ENCODE data around the gene KLHL11.
A peak's percentile ranks its signal among the peaks of the same experiment; 100 is the strongest.
"Not testable (repeated sequence)": the region's sequence is repeated elsewhere in the genome, so short reads cannot be mapped to it uniquely, and the experiment has no call there.

The KLHL11 gene

GRCh38 chr17:41848788-41849187 is 16.4 kb downstream of the KLHL11 start:
- H3K9me3 Mint-ChIP-seq = no peaks in the 10 kb centered on the region
- H3K36me3 Mint-ChIP-seq (ENCODE audit: insufficient read depth) = peaks cover 27% of the 10 kb centered on the region
- H3K27ac Mint-ChIP-seq (ENCODE audit: low read depth) = no peak overlapping the region

DNA sequence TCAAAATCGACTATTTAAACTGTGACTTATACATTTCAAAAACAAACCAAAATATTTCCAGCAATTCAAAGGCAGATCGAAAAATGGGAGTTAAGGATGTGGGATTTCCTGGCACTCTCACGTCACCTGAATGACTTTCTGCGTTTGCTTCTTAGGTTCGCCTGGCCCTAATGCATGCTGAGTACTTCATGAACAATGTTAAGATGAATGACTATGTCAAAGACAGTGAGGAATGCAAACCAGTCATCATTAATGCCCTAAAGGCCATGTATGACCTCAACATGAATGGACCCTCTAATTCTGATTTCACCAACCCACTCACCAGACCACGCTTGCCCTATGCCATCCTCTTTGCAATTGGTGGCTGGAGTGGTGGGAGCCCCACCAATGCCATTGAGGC is 20.3 kb downstream of the KLHL11 start:
- H3K4me1 Mint-ChIP-seq = peaks cover 9% of the 10 kb centered on the region
- H3K36me3 Mint-ChIP-seq (ENCODE audit: insufficient read depth) = peaks cover 8% of the 10 kb centered on the region
- DNase-seq (ENCODE audit: low spot score in 2 of 2) (no peak), ATAC-seq (replicated peaks; ENCODE audit: extremely low read depth, poor library complexity, severe bottlenecking) (no peak)
- H3K27me3 Mint-ChIP-seq = no peaks in the 10 kb centered on the region
- H3K27ac Mint-ChIP-seq (ENCODE audit: low read depth) = no peak overlapping the region
- no peak overlapping the region for H3K4me3 Mint-ChIP-seq
- no peaks in the 10 kb centered on the region for H3K9me3 Mint-ChIP-seq

More at GRCh38 chr17:41848788-41849187, 16.4 kb downstream of the KLHL11 start:
- ATAC-seq (replicated peaks; ENCODE audit: extremely low read depth, poor library complexity, severe bottlenecking) (no peak), DNase-seq (ENCODE audit: low spot score in 2 of 2) (no peak)
- Mint-ChIP-seq H3K4me3 (no peak overlapping the region), H3K4me1 (peaks cover 15% of the 10 kb centered on the region), H3K27me3 (no peaks in the 10 kb centered on the region)

- not testable (repeated sequence) for H3K9me3 Mint-ChIP-seq; H3K27ac Mint-ChIP-seq (ENCODE audit: low read depth); H3K27me3 Mint-ChIP-seq; H3K4me3 Mint-ChIP-seq; H3K4me1 Mint-ChIP-seq; H3K36me3 Mint-ChIP-seq (ENCODE audit: insufficient read depth); ATAC-seq (replicated peaks; ENCODE audit: extremely low read depth, poor library complexity, severe bottlenecking); DNase-seq (ENCODE audit: low spot score in 2 of 2)
Observed at GRCh38 chr17:41840781-41841180, 24.4 kb downstream of the KLHL11 start.

DNA sequence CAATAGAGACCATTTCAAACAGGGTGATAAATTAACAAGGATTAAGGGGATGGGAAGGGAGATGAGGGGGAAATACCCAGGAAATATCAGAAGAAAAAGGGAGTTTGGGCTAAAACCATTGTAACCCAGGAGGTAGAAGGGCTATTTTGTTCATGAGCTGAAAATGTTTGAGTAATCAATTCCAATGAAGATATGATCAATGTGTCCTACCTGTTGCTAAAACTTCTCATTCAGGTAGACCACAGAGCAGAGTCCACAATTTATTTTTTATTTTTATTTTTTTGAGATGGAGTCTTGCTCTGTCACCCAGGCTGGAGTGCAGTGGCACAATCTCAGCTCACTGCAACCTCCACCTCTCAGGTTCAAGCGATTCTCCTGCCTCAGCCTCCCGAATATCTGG is 25.8 kb downstream of the KLHL11 start:
- not testable (repeated sequence) for H3K36me3 Mint-ChIP-seq (ENCODE audit: insufficient read depth); H3K4me3 Mint-ChIP-seq; ATAC-seq (replicated peaks; ENCODE audit: extremely low read depth, poor library complexity, severe bottlenecking); H3K4me1 Mint-ChIP-seq; DNase-seq (ENCODE audit: low spot score in 2 of 2); H3K9me3 Mint-ChIP-seq; H3K27ac Mint-ChIP-seq (ENCODE audit: low read depth); H3K27me3 Mint-ChIP-seq

DNA sequence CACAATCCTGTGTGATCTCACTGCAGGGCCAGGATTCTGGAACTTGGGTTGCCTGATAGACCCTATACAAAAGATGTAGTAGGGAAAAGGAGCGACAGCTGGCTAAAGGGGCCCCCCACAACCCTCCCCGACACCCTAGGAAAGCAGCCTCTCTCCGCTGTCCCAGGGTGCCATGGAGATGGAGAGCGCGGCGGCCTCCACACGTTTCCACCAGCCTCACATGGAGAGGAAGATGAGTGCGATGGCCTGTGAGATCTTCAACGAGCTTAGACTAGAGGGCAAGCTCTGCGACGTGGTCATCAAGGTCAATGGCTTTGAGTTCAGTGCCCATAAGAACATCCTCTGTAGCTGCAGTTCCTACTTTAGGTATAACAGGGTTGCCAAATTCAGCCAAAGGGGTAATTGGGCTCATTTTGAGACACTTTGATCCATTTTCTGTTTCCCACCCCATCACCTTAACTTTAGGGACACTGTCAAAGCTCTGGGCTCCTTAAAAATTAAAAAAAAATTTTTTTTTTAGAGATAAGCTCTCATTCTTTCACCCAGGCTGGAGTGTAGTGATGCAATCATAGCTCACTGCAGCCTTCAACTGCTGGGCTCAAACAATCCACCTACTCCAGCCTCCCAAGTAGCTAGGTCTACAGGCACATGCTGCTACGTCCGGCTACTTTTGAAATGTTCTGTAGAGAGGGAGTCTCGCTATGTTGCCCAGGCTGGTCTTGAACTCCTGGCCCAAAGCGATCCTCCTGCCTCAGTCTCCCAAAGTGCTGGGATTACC is 27.3 kb downstream of the KLHL11 start, which contains the start of gene KLHL10:
TSS of gene KLHL10 (plus strand) at position 65 of the 778 bp plus-strand sequence. CDS start at position 173, 108 bp downstream.
- Mint-ChIP-seq H3K4me1 (peaks cover 10% of the 10 kb centered on the region), H3K27ac (ENCODE audit: low read depth) (no peak within 1 kb of the TSS), H3K36me3 (ENCODE audit: insufficient read depth) (no peaks in the 10 kb centered on the region), H3K9me3 (no peaks in the 10 kb centered on the region), H3K27me3 (no peaks in the 10 kb centered on the region), H3K4me3 (peak within 1 kb of the TSS; percentile 81)
- DNase-seq (ENCODE audit: low spot score in 2 of 2) (no peak), ATAC-seq (replicated peaks; ENCODE audit: extremely low read depth, poor library complexity, severe bottlenecking) (no peak)

DNA sequence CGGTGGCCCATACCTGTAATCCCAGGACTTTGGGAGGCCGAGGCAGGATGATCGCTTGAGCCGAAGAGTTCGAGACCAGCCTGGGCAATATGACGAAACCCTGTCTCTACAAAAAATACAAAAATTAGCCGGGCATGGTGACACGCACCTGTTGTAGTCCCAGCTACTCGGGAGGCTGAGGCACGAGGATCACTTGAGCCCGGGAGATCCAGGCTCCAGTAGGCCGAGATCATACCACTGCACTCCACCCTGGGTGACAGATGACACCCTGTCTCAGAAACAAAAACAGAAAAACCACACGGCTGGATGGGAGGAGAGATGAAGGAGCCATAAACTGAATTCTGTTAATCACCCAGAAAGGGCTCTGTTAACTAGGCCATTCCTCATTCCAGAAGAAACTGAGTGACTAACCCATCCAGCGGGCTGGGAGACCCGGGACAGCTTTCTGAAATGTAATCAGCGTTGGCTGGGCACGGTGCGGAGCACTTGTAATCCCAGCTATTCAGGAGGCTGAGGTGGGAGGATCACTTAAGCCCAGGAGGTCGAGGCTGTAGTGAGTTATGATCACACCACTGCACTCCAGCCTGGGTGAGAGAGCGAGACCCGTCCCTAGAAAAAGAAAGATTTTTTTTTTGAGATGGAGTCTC is 28.6 kb downstream of the KLHL11 start:
- ATAC-seq (replicated peaks; ENCODE audit: extremely low read depth, poor library complexity, severe bottlenecking) (no peak), DNase-seq (ENCODE audit: low spot score in 2 of 2) (no peak)
- Mint-ChIP-seq H3K4me1 (peaks cover 10% of the 10 kb centered on the region), H3K36me3 (ENCODE audit: insufficient read depth) (peaks cover 3% of the 10 kb centered on the region), H3K27ac (ENCODE audit: low read depth) (no peak overlapping the region), H3K4me3 (peak overlapping the region; percentile 81), H3K9me3 (no peaks in the 10 kb centered on the region), H3K27me3 (no peaks in the 10 kb centered on the region)

- H3K27ac Mint-ChIP-seq (ENCODE audit: low read depth) = peak within 1 kb of the TSS; percentile 30
- peak within 1 kb of the TSS; percentile 81 for H3K4me3 Mint-ChIP-seq
- H3K36me3 Mint-ChIP-seq (ENCODE audit: insufficient read depth) = peaks cover 5% of the 10 kb centered on the region
- H3K27me3 Mint-ChIP-seq = no peaks in the 10 kb centered on the region
- ATAC-seq (replicated peaks; ENCODE audit: extremely low read depth, poor library complexity, severe bottlenecking) = peak; percentile 70
- peak in 1 of 2 donors; percentile 22 for DNase-seq (ENCODE audit: low spot score in 2 of 2)
- peaks cover 10% of the 10 kb centered on the region for H3K4me1 Mint-ChIP-seq
- no peaks in the 10 kb centered on the region for H3K9me3 Mint-ChIP-seq
Observed at GRCh38 chr17:41835800-41836549, 29.2 kb downstream of the KLHL11 start, which contains the start of gene NT5C3B. Gene NT5C3B (minus strand): TSS chr17:41836232. CDS start chr17:41836193, 39 bp downstream.

DNA sequence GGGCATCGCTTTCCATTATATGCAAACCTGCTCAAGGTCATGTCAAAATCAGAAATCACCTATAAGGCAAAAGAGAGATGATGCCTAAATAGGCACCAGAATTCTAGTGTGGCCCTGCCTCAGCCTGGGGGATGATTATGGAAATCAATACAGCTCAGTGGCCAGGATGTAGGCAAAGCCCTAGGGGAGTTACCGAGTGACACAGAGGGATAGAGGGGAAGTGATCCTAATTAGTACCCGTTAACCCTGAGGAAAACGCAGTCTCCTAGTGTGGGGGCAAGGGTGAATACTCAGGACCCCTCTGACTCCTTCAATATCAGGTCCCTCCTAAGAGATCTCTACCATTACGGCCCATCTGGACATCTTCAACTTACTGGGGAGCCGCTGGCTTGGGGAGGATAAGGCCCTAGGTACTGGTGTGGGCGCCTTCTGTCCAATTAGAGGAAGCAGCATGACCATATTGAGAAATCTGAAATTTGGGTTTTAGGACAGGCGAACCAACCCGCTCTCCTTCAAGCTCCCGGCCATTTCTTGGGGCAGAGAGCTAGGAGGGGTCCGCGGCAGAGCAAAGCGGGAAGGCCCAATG is 29.9 kb downstream of the KLHL11 start:
- DNase-seq (ENCODE audit: low spot score in 2 of 2) (no peak), ATAC-seq (replicated peaks; ENCODE audit: extremely low read depth, poor library complexity, severe bottlenecking) (no peak)
- Mint-ChIP-seq H3K27me3 (no peaks in the 10 kb centered on the region), H3K4me1 (peaks cover 10% of the 10 kb centered on the region), H3K9me3 (no peaks in the 10 kb centered on the region), H3K36me3 (ENCODE audit: insufficient read depth) (peaks cover 9% of the 10 kb centered on the region), H3K27ac (ENCODE audit: low read depth) (peak overlapping the region; percentile 30), H3K4me3 (peak overlapping the region; percentile 81)

GRCh38 chr17:41829961-41830360 is 35.3 kb downstream of the KLHL11 start:
- not testable (repeated sequence) for H3K27me3 Mint-ChIP-seq; H3K27ac Mint-ChIP-seq (ENCODE audit: low read depth); H3K4me1 Mint-ChIP-seq; H3K4me3 Mint-ChIP-seq; ATAC-seq (replicated peaks; ENCODE audit: extremely low read depth, poor library complexity, severe bottlenecking); DNase-seq (ENCODE audit: low spot score in 2 of 2); H3K9me3 Mint-ChIP-seq
- peaks cover 20% of the 10 kb centered on the region for H3K36me3 Mint-ChIP-seq (ENCODE audit: insufficient read depth)

DNA sequence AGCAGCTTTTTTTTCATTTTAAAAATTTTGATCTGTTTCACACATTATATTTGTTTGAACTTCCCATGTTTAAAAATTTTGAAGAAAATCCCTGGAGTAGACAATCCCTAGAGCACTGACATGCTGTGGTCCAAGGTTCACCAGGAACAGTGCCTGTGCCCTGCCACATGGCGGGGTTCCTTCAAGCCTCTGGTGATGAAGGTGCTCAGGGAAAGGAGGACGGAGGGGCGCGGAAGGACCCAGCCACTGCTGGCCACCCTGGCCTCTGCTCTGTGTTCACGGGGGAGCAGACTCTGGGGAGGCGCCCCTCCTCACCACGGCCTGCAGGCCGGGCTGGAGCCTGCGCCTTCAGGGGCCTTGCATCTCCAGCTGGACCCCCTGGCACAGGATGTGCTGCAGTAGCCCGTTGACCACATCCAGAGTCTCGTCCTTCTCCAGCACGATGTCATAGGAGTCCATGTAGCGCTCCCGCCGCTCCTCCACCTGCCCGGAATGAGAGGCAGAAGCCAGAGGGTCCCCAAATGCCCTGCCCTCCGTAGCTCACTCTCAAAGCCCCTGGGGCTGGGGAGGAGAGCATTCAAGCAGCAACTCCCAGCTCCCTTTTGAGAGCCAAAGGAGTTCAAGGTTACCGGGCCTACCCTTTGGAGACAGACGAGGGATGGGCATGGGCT is 39.9 kb downstream of the KLHL11 start:
- DNase-seq (ENCODE audit: low spot score in 2 of 2) (no peak), ATAC-seq (replicated peaks; ENCODE audit: extremely low read depth, poor library complexity, severe bottlenecking) (no peak)
- Mint-ChIP-seq H3K9me3 (no peaks in the 10 kb centered on the region), H3K27me3 (no peaks in the 10 kb centered on the region), H3K36me3 (ENCODE audit: insufficient read depth) (peaks cover 11% of the 10 kb centered on the region), H3K4me3 (no peak overlapping the region), H3K27ac (ENCODE audit: low read depth) (no peak overlapping the region), H3K4me1 (no peaks in the 10 kb centered on the region)

DNA sequence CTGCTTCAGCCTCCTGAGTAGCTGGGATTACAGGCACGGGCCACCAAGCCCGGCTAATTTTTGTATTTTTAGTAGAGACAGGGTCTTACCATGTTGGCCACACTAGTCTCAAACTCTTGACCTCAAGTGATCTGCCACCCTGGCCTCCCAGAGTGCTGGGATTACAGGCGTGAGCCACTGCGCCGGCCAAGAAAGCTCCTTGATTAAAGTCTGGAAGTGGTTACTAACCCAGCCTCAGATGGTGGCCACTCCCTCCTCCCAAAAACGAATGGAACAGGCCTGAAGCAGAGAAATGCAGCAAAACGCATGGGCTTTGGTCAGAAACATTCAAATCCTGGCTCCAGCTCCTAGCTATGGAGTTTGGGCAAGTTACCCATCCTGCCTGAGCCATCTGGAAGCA is 41.1 kb downstream of the KLHL11 start:
- Mint-ChIP-seq H3K4me3 (no peak overlapping the region), H3K27me3 (peaks cover 9% of the 10 kb centered on the region), H3K36me3 (ENCODE audit: insufficient read depth) (peaks cover 11% of the 10 kb centered on the region), H3K27ac (ENCODE audit: low read depth) (no peak overlapping the region), H3K9me3 (no peaks in the 10 kb centered on the region), H3K4me1 (no peaks in the 10 kb centered on the region)
- ATAC-seq (replicated peaks; ENCODE audit: extremely low read depth, poor library complexity, severe bottlenecking) (no peak), DNase-seq (ENCODE audit: low spot score in 2 of 2) (no peak)

DNA sequence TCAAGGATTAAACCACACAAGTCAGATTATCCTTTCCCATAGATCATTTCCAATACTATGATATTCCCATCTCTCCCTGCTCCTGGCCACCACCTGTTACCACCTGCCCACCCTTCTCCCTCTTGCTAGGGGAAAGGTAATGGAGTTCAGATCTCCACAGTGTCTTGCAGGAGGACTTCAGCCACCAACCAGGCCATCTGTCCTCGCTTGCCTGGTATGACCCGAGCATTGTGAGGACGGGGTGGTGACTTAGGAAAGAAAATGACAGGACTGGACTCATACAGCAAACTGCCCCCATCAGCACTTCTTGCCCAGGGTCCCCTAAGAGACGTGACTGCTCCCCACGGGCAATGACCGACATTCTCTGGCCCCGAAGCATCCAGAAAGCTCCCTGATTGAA is 41.6 kb downstream of the KLHL11 start:
- ATAC-seq (replicated peaks; ENCODE audit: extremely low read depth, poor library complexity, severe bottlenecking) (no peak), DNase-seq (ENCODE audit: low spot score in 2 of 2) (no peak)
- H3K4me3 Mint-ChIP-seq = no peak overlapping the region
- no peaks in the 10 kb centered on the region for H3K4me1 Mint-ChIP-seq
- H3K27me3 Mint-ChIP-seq = peaks cover 11% of the 10 kb centered on the region
- peaks cover 11% of the 10 kb centered on the region for H3K36me3 Mint-ChIP-seq (ENCODE audit: insufficient read depth)
- H3K27ac Mint-ChIP-seq (ENCODE audit: low read depth) = no peak overlapping the region
- no peaks in the 10 kb centered on the region for H3K9me3 Mint-ChIP-seq
